Hematopoietic multipotent progenitor cell (in vitro differentiated cells): ENCODE measurements around the gene PLEKHJ1. TPM values are rescaled to one million over a fixed set of nuclear protein-coding genes. Genes with fewer than 3 reads are reported as not detected.

ENCODE experiments used
- DNase-seq, 3 donors: peaks; one replicate each; pipeline ENCODE4 v3.0.0-alpha.2; 2011 to 2015; ENCODE audit warnings: low read depth in 2 of 3, low spot score in 2 of 3
- total RNA-seq: library from RNA; depleted of rRNA; stranded (reverse); fragments of >200 nt; gene quantifications from one replicate; pipeline ENCODE4 v1.2.3, GENCODE V29; 2012

PLEKHJ1 gene
- total RNA-seq, 1 donor = 59.0 TPM

DNA sequence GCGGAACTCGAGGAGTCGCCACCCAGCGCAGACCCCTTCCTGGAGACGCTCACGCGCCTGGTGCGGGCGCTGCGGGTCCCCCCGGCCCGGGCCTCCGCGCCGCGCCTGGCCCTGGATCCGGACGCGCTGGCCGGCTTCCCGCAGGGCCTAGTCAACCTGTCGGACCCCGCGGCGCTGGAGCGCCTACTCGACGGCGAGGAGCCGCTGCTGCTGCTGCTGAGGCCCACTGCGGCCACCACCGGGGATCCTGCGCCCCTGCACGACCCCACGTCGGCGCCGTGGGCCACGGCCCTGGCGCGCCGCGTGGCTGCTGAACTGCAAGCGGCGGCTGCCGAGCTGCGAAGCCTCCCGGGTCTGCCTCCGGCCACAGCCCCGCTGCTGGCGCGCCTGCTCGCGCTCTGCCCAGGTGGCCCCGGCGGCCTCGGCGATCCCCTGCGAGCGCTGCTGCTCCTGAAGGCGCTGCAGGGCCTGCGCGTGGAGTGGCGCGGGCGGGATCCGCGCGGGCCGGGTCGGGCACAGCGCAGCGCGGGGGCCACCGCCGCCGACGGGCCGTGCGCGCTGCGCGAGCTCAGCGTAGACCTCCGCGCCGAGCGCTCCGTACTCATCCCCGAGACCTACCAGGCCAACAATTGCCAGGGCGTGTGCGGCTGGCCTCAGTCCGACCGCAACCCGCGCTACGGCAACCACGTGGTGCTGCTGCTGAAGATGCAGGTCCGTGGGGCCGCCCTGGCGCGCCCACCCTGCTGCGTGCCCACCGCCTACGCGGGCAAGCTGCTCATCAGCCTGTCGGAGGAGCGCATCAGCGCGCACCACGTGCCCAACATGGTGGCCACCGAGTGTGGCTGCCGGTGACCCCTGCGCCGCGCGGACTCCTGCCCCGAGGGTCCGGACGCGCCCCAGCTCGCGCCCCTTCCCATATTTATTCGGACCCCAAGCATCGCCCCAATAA is 15.3 kb upstream of the PLEKHJ1 start:
- DNase-seq = no peak

DNA sequence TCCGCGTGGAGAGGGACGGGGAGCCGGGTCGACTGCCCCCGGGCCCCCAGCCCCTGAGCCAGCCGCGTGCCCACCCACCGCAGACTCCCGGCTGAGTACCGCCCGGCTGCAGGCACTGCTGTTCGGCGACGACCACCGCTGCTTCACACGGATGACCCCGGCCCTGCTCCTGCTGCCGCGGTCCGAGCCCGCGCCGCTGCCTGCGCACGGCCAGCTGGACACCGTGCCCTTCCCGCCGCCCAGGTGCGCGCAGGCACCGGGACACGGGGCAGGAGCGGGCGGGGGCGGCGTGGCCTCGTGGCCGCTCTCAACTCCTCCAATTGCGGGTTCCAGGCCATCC is 14.6 kb upstream of the PLEKHJ1 start:
- no peak for DNase-seq

DNA sequence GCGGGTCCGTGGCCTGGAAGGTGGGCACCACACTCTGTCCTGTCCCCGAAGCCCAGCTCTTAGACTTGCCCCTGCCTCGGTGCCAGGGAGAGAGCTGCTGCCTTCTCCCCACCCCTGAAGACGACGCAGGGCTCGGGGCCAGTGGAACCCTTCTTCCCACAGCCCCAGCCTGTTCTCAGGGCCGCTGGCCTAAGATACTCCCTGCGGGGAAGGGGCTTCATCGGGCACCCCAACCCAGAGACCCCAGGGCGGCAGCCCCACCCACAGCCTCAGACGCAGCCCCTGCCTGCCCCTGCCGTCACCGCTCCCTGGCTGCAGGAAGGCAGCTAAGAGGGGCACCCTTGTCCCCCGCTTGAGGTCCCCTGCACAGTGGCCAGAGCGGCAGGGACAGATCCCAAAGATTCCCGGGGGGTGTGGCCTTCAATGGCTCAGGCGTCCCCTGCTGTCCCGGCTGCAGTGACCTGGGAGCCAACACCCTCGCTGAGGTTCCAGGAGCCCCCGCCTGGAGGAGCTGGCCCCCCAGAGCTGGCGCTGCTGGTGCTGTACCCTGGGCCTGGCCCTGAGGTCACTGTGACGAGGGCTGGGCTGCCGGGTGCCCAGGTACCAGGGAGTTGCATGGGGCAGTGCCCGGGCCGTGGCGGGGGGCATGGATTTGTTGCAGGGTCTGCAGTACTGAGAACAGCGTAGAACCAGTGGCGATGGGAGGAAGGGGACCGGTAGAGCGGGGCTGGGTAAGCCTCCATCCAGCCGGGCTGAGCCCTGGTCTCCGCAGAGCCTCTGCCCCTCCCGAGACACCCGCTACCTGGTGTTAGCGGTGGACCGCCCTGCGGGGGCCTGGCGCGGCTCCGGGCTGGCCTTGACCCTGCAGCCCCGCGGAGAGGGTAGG is 14.0 kb upstream of the PLEKHJ1 start:
- DNase-seq = no peak

DNA sequence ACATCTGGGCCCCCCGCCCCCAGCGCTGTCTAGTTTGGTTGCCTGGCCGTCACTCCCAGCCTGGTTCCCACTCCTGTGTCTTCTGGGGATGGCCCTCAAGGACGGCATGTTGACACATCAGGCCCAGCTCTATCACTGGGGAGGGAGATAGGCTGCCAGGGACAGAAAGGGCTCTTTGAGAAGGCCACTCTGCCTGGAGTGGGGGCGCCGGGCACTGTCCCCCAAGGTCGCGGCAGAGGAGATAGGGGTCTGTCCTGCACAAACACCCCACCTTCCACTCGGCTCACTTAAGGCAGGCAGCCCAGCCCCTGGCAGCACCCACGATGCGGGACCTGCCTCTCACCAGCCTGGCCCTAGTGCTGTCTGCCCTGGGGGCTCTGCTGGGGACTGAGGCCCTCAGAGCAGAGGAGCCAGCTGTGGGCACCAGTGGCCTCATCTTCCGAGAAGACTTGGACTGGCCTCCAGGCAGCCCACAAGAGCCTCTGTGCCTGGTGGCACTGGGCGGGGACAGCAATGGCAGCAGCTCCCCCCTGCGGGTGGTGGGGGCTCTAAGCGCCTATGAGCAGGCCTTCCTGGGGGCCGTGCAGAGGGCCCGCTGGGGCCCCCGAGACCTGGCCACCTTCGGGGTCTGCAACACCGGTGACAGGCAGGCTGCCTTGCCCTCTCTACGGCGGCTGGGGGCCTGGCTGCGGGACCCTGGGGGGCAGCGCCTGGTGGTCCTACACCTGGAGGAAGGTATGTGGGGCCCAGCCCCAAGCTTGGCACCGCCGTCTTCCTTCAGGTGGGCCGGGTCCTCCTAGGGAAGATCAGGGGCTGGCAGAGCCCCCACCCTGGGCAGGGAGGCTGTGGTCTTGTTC is 13.1 kb upstream of the PLEKHJ1 start, which contains the start of gene AMH:
Gene AMH (plus strand): TSS at position 314 of the 857 bp plus-strand sequence. CDS start 10 bp downstream, at position 324.
- DNase-seq = no peak

DNA sequence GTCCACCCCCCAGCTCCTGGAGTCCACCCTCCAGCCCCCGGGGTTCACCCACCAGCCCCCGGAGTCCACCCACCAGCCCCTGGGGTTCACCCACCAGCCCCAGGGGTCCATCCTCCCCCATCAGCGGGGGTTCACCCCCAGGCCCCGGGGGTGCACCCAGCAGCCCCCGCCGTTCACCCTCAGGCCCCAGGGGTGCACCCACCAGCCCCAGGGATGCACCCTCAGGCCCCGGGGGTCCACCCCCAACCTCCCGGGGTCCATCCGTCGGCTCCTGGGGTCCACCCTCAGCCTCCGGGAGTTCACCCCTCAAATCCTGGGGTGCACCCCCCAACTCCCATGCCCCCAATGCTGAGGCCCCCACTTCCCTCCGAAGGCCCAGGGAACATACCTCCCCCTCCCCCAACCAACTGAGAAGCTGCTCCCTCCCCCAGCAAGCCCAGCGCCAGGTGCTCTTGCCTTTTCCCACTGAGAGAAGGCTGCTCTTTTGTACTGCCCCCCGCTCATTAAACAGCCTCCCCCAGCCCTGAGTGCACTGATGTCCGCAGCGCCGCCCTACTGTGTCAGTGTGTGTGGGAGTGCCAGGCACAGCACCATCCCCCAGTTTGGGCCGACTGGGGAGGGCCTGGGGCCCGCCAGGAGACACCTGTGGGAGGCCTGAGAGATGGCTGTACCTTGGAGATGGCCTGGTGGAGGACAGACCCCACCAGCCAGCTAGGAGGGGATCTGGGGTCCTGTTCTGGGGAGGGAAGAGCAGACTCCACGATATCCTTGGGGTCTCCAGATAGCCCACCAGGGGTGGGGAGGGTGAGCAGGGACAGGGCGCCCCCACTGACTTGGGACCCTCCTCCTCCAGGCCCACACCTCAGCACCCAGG is 12.2 kb upstream of the PLEKHJ1 start:
- DNase-seq = no peak

DNA sequence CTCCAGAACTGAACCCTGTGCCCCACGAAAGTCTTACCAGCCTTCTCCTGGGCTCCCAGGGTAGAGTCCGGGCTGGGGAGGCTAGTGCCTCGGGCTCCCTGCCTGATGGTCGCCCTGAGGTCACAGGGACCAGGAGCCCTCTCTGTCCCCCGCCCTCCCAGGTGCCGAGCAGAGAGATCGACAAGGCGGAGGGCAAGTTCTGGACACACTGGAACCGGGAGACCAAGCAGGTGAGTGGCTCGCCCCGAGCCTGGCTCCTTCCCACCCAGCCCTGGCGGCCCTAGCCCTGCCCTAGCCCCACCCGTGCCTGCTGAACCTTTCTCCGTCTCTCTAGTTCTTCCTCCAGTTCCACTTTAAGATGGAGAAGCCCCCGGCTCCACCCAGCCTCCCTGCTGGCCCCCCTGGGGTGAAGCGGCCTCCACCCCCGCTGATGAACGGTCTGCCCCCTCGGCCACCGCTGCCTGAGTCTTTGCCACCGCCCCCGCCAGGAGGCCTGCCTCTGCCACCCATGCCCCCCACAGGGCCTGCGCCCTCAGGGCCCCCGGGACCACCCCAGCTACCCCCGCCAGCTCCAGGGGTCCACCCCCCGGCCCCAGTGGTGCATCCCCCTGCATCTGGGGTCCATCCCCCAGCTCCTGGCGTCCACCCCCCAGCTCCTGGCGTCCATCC is 11.4 kb upstream of the PLEKHJ1 start:
- DNase-seq = no peak

DNA sequence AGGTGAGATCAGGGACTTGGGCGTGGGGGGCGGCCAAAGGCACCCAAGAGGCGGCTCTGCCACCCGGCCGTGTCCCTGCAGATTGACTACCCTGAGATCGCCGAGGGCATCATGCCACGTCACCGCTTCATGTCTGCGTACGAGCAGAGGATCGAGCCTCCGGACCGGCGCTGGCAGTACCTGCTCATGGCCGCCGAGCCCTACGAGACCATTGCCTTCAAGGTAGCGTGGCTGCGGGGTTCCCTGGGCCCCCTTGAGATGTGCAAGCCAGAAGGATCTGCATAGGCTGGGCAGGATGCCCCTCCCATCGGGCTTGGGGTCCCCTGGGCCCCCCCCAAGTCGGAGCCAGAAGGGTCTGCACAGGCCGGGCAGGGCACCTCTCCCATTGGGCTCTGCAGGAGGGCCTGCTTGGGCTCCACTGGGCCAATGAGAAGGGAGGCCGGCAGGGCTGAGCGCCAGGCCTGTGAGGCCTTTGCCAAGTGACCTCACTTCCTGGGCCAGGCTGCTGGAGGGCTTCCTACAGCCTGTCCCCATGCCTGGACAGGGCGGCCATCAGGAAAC is 10.8 kb upstream of the PLEKHJ1 start:
- no peak for DNase-seq

DNA sequence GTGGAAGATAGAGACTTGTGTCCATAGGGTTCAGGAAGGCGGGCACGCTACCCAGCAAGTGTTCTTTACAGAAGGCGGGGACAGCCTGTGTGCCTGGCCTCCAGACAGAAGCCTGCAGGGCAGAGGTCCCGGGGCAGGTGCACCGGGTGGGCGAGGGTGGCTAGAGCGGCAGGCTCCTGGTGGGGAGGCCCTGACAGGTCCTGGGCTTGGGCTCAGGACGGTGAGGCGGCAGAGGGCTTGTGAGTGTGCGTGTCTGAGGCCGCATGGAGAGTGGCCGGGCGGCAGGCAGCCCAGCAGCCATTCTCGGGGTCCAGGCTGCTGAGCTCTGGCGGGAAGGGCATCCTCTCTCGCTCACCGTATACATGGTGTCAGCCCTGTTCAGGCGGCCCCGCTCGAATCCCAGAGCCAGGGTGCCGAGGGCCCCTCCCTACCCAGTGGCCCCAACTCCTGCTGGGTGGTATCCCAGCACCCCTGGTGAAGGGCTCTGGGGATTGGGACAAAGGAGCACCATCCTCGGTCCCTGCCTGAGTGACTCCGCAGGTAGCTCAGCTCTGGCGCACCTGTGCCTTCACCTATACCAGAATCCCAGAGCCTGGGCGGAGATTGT is 10.0 kb upstream of the PLEKHJ1 start:
- no peak for DNase-seq

DNA sequence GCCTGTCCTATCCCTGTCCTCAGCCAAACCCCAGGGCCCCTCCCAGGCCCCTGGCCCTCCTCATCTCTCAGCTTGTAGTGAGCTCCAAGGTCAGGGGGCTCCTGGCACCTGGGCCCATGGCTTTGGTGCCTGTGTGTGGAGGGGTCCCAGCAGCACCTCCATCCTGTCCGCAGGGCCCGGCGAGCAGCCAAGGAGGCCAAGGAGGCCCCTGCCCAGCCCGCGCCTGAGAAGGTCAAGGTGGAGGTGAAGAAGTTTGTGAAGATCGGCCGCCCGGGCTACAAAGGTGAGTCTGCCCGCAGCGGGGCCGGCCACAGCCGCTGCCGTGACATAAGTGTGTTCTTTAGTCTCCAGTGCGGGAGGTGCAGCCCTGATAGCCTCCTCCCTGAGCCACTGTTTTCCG is 9.1 kb upstream of the PLEKHJ1 start:
- DNase-seq = no peak

DNA sequence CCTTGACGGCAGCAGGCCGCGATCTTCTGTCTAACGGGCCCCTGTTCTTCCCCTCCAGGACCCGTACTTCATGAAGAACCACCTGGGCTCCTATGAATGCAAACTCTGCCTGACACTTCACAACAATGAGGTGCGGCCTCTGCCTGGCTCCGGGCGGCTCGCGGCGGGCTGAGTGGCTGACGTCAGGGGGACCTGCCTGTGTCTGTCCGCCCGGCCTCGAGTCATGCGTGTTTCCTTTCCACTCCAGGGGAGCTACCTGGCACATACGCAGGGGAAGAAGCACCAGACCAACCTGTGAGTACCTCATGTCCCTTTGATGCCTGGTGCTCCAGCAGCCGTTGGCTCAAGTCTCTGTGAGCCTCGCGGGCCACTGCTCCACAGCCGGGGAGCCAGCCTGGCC is 8.4 kb upstream of the PLEKHJ1 start:
- DNase-seq = no peak

DNA sequence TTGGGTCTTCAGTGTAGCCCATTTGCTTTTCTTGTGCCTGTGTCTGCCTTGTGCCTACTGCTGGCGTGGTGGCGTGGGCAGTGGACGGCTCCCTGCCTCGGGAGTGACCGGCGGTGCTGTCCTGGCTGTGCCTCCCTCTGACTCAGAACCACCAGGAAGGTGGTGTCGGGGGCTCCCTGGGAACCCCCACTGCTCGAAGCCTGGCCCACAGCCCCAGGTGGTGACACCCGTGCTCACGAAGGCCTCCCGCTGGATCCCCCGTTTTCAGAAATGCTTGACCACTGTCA is 7.9 kb upstream of the PLEKHJ1 start:
- no peak for DNase-seq

DNA sequence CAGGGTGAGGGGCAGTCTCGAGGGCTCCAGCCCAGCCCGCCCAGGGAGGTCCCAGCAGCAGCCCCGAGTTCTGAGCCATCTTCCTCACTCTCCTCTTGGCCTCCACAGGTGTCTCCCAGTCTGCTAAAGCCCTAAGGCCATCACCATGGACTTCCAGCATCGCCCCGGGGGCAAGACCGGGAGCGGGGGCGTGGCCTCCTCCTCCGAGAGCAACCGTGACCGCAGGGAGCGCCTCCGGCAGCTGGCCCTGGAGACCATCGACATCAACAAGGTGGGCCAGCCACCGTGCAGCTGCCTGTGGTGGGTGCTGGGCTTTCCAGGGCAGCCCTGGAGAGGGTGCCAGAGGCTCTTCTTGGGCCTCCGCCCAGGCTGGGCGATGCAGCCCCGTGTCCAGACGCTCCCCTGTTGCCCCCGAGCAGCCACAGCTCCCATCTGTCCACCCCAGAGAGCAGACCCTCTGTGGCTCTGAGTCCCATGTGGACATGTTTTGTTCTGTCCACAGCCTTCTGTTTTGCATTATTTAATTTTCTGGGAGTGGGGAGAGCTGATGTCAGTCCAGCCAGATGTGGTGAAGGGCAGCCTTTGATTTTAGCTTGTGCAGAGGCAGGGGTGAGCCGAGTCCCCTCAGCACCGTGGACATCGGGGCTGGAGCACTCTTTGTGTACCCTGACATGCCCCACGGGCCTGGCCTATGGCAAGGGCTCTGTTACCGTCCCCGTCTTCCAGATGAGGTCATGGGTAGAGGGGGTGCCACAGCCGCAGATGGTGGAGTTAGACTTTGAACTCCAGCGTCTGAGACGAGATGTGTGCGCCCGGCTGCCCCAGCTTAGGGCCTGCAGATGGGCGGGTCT is 7.4 kb upstream of the PLEKHJ1 start:
- no peak for DNase-seq

DNA sequence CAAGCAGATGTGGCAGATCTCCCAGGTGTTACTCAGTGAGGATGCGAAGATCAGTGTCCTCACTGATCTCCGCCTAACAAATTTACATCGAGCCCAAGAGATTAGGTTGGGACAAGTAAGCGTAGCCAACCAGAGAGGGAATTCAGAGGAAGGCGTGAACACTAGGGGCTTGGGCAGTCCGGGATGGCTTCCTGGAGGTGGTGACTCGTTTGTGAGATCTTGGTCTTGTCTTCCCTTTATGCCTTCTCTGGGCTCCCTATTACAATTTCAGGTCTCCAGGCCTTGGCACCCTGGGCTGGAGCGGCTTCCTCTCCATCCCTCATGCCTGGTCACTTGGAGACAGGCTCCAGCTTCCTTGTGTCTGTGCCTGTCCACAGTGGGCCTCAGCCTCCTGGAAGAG is 6.7 kb upstream of the PLEKHJ1 start:
- no peak for DNase-seq

DNA sequence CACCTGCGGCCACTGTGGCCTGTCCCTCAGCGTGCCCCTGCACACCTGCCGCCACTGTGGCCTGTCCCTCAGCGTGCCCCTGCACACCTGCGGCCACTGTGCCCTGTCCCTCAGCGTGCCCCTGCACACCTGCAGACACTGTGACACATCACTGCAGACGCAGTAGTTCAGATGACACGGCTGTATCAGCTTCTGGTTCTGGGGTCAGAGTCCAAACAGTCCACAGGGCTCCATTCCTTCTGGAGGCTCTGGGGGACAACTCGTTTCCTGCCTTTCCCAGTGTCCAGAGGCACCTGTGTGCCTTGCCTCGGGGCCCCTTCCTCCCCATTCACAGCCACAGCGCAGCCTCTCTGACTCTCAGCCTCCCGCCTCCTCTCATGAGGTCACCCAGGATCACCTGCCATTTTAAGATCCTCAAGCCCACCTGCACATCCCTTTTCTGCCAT is 6.0 kb upstream of the PLEKHJ1 start:
- no peak for DNase-seq

DNA sequence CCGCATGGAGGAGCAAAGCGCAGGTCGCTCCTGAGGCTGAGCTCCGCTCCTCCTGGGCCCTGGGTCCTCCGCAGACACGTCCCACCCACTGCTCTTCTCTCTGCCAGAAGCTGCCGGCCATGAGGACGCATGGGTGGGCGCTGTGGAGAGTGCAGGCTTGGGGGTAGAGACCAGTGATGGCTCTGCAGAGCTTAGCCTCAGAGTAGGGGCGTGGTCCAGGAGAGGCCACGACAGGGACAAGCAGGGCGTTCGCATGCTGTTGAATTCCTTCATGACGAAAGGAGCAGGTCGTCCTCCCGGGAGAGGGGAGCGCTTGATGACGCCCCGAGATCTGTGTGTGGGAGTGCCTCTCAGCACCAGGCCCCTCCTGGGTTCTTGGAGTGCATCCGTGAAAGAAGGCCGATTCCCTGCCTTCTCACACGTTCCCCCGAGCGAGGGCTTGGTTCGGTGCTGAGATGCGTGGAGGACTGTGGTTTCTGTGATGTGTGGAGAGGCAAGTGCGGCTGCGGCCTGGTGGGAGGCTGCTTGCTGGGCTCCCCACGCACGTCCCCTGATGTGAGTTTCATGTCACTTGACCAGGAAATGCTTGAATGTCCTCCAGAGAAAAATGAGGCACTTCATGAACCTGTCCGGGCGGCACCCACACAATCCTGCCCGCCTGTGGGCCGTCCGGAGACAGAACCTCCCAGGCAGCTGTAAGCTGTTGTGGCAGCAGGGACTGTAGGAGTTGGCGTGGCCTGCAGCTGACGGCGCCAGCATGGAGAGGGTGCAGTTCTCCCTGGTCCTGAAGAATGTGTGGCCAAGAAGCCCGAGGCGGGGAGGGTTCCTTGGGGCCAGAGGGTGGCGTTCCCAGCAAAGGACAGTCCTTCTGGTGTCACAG is 5.0 kb upstream of the PLEKHJ1 start:
- DNase-seq = no peak
